A172 (cell line): ENCODE measurements around the gene RPTOR. TPM values are rescaled to one million over a fixed set of nuclear protein-coding genes. Genes with fewer than 3 reads are reported as not detected.
"Not testable (repeated sequence)": the region's sequence is repeated elsewhere in the genome, so short reads cannot be mapped to it uniquely, and the experiment has no call there.

ENCODE experiments used
- DNase-seq: peaks from one replicate; pipeline ENCODE4 v3.0.0-alpha.2; 2015; ENCODE audit warnings: low spot score
- total RNA-seq: library from RNA; depleted of rRNA; stranded (reverse); fragments of >200 nt; shearing (Covaris generic); gene quantifications from 2 replicates; pipeline ENCODE4 v1.2.3, GENCODE V29; 2014

Gene RPTOR
- total RNA-seq, 1 experiment from 2014 or later: 20.7 TPM

DNA sequence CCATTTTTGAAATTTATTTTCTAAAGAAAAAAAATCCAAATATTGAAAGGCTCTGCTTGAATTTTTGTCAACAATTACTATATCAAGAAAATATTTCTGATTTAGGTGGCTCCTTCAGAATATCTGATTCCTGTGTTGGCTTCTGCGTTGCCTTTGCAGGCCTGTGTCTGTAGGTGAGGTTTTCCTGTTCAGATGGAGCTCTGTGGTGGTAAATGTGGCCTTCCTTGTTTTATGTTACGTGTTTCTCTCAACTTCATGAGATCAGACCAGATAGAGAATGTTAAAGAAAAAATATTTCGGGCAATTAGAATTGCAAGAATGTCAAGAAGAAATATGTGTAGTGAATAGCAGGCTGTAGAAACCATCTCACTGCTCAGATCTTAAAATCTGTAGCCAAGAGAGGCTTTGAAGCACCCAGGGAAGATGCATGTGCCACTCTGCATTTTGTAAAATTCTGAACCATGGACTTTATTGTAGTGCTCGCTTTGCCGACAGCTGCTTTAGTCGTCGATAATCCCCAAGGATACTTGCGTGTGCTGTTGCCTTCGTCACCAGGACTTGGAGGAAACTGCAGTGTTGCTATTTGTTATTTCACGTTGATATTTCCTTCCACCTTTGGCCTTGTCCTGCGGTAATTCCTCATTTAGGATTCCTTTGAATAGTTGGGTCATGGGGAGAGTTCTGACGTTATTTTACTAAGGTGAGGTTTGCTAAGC is 69.9 kb downstream of the RPTOR start:
- no peak for DNase-seq

DNA sequence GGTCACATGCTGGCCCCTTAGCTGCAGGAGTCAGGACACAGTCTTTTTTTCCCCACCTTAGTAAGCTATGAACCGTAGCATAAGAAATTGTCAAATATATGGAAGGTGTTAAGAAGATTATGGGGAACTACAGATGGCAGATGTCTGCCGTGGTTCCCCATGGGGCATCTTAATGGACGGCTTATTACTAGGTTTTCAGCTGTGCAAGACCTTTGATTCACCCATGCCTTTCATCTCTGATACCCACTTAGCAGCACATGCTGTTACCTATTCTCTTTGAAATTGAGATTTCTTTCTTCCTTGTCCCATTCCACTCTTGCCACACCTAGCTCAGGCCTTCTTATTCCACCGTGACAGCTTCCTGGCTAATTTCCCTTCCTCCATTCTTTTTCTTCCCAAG is 70.7 kb downstream of the RPTOR start:
- no peak for DNase-seq

GRCh38 chr17:80616705-80617104 is 72.1 kb downstream of the RPTOR start:
- no peak for DNase-seq

DNA sequence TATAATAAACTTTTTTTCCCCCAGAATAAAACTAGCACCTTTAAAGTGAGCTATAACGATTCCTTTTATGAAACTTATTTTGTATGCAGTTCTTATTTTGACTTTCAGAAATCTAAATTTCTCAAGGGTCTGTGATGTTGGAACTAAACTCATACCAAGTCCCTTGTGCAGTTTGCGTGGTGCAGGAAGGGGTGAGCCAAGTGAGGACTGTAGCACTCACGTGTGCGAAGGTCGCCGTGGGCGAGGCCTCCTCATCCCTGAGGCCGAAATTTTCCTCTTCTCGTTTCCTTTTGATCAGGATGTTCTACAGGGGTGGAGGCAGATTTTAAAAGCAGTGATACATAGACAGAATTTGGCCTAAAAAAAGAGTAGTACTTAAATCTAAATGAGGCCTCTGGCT is 73.7 kb downstream of the RPTOR start:
- no peak for DNase-seq

DNA sequence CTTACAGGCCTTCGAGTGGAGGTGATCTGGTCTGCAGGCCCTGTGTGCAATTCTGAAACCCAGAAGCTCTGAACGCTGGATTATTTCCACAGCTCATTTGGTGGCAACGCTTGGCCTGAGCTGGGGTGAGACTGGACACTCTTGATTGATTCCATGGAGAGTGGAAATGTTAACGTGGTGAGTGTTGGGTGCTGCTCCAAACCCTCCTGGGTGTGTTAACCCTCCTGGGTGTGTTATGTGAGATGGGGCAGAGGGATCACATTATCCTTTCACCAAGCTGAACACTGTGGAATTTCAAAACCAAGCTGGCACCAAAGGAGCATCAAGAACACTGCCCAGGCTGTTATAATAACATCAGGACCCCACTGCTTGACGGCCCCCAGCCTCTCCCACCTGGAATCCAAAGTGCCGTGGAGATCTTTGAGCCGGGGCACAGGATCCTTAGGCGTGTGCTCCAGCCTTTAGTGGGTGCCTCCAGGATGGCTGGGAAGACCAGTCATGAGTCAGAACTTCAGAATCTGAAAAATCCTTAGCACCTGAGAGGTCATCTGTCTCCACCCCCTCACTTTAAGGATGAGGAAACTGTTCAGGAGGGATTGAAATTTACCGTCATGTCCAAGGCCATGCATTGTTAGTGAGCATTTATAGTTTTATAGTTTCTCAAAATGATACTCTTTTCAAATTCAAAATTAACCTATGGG is 75.0 kb downstream of the RPTOR start:
- peak; percentile 81 for DNase-seq

DNA sequence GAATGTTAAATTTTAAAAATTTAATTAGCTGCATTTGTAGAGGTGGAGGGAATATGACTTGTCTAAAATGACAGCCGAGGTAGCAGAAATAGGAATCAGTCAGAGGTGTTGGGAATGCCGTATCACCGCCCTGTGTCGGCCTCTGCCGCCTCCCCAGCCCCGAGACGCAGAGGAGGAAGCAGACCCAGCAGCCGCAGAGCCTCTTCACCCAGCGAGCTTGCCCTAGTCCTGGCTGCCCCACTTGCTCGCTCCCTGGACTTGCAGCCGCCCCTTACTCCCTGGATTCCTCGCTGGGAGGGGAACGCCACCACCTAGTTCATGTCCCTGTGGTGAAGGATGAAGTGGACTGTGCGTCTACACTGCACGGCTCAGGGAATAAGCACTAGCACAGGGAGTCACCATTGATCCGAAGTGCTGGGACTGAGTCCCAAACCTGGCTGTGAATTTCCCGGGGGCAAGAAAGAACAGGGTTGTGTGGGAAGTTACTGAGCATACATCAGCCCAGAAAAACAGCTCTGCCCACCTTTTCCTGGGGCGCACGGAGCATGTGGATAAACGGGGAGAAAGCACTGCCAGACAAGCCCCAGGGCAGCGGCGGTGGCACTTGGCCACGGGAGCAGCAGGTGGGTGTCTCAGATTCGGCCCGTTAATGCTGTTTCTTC is 76.8 kb downstream of the RPTOR start:
- no peak for DNase-seq

- DNase-seq: no peak
Observed at GRCh38 chr17:80621997-80622357, 77.3 kb downstream of the RPTOR start.

DNA sequence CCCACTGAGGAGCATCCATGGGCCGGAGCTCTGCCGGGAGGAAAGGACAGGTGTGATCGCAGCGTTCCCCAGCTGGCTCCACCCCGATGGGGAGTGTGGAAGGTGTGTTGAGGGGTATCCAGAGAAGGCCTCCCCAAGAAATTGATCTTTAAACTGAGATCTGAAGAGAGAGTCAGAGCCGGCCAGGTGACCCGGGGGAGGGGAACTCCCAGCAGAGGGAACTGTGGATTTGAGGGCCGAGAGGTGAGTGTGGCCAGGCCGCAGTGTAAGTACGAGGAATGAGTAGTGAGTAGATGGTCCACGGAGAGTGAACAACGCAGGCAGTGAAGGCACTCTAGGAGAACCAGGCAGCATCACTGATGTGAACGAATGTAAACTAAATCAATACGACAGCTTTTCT is 80.2 kb downstream of the RPTOR start:
- no peak for DNase-seq

- DNase-seq: peak; percentile 47
Observed at GRCh38 chr17:80625627-80626026, 81.0 kb downstream of the RPTOR start.

DNA sequence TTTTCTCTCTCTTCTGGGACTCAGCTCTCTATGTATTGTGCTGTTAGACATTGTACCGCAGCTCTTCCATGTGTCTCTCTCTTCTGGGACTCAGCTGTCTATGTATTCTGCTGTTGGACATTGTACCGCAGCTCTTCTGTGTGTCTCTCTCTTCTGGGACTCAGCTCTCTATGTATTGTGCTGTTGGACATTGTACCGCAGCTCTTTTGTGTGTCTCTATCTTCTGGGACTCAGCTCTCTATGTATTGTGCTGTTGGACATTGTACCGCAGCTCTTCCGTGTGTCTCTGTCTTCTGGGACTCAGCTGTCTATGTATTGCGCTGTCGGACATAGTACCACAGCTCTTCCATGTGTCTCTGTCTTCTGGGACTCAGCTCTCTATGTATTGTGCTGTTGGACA is 84.2 kb downstream of the RPTOR start:
- DNase-seq: not testable (repeated sequence)

DNA sequence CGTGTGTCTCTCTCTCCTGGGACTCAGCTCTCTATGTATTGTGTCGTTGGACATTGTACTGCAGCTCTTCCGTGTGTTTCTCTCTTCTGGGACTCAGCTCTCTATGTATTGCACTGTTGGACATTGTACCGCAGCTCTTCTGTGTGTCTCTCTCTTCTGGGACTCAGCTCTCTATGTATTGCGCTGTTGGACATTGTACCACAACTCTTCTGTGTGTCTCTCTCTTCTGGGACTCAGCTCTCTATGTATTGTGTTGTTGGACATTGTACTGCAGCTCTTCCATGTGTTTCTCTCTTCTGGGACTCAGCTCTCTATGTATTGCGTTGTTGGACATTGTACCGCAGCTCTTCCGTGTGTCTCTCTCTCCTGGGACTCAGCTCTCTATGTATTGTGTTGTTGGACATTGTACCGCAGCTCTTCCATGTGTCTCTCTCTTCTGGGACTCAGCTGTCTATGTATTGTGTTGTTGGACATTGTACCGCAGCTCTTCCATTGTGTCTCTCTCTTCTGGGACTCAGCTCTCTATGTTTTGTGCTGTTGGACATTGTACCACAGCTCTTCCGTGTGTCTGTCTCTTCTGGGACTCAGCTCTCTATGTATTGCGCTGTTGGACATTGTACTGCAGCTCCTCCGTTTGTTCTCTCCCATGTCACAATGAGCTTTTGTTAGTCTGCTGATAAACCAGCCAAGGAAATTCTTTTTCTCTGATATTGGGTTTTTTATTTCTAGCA is 84.8 kb downstream of the RPTOR start:
- DNase-seq: no peak

DNA sequence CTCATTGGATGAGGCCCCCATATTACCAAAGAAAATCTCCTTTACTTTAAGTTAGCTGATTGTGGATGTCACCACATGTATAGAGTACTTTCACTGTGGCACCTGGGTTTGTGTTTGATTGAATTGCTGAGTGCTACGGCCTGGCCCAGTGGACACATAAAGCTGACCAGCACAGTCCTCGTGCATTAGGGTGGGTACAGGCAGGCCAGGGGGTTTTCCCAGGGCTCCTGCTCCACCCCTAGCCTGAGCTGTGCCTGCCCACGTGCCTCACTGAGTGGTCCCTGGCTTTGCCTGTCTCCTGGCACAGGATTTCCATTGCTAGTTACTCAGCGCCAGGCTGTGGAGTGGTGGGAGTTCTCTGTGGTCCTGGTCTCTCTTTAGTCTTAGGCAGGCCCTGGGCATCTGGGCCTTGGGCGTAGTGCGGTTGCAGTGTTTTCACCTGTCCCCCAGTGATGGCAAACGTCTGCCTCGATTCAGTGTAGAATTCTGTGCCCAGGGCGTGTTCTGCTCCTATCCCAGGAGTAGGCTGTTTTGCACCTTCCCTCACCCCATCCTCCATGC is 86.0 kb downstream of the RPTOR start:
- no peak for DNase-seq

- no peak for DNase-seq
Observed at GRCh38 chr17:80631142-80632045, 86.8 kb downstream of the RPTOR start.

DNA sequence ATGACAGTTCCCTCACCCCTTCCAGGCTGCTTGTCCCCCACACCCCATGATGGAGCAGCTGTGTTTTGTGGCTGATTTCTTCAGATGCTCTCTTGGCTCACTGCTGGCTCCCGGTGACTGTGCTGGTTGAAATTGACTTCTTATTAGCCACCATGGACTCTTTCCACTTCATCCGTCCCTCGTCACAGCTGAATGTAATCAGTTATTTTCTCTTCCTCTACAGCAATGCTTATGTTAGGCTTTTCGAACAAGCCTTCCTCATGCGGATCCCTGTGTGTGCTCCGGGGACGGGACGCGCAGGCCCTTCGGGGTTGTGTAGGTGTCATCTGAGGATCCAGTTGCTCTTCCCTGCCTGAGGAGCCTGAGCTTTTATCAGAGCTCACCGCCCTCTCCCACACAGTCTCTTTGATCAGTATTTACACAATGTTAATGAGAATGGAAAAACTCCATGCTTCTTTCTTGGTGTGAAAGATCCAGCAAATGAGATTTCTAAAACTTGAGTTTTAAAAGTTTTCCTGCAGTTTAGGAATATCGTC is 87.5 kb downstream of the RPTOR start:
- DNase-seq: no peak

DNA sequence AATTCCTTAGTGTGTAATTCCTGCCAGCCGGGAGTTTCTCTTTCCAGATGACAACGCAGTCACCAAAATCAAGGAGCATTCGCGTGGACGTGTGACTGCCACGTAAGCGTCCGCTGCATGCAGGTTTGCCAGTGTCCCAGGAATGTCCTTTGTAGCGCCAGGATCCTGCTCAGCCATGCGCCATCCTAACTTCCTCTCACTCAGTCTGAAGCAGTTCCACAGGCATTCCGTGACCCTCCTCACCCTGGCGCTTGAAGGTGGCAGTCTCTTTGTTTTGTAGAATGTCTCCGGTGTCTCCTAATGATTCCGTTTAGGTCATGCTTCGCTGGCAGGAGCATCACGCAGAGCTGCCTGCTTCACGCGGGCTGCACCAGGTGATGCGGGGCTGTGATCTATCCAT is 88.6 kb downstream of the RPTOR start:
- DNase-seq: no peak

DNA sequence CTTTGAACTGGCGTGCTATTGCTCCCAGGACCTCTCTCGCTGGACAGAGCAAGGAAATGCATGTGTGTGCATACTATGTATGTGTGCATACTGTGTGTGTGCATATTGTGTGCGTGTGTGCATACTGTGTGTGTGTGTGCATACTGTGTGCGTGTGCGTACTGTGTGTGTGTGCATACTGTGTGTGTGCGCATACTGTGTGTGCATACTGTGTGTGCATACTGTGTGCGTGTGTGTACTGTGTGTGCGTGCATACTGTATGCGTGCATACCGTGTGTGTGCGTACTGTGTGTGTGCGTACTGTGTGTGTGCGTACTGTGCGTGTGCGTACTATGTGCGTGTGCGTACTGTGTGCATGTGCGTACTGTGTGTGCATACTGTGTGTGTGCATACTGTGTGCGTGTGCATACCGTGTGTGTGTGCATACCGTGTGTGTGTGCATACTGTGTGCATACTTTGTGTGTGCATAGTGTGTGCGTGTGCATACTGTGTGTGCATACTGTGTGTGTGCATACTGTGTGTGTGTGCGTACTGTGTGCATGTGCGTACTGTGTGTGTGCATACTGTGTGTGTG is 89.4 kb downstream of the RPTOR start:
- no peak for DNase-seq

DNA sequence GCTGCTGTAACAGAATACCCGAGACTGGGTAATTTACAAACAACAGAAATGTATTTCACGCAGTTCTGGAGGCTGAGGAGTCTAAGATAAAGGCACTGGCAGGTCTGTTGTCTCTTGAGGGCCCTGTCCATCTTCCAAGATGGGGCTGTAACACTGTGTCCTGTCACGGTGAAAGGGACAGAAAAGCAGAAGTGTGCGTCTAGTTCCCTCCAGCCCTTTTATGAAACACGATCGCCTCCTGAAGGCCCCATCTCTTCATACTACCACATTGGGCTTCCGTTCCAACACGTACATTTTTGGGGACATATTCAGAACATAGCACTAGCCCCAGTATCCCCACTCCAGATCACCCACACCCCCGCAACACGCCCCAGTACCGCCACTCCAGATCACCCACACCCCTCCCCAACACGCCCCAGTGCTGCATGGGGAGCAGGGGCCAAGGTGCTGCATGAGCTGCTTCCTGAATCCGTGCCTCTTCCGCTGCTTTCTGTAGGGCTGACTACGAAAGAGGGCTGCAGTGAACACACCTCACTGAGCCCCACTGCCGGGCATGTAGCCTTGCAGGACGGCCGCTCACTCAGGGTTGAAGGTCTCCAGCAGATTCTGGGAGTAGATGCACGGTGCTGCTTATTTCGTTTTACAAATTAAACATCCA is 91.9 kb downstream of the RPTOR start:
- no peak for DNase-seq

DNA sequence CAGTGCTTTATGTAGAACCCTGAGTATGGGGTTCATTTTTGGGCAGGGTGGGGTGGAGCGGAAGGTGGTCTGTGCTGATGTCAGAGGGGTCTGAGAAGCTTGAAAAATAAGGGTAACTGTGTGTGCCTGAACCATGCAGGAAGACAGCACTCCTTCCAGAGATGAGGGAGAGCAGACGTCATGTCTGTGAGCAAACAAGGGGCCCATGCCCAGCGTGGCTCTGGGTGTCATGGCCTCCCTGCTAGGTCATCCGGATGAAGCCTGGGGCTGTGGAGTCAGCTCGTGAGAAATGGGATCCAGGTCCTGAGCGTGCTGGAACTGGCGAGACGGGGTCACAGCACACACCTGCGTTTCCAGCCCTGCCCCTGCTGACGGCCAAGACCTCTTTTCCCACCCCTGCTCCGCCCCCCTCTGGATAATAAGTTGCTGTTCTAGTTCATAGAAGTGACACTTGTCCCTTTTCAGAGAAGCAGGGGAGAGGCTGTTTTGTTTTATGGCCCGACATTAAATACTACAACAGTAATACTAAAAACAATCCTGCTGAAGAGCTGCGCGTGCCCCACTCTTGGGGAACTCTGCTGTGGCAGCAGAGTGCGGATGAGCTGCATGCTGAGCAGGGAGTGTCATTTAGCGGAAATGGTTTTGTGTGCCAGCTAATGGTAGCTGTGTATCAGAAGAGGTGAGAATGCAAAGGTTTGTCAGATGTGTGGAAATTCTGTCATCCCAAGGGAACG is 92.6 kb downstream of the RPTOR start:
- no peak for DNase-seq

DNA sequence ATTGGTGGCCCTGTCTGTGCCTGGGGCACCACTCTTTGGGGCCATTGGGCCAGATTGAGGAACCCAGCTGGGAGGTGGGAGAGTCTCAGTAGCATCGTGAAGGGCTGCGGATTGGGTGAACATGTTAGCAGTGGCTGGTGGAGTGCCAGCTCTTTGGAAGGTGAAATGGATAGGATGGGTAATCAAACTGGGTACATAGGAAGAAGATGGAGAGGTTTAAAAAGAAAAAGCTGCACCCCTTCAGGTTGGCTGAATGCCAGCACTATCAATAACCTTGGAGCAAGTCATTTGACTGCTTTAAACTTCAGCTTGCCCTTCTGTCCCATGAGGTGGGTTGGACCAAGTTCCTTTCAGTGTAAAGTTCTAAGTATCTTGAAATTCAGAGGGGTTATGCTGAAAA is 95.0 kb downstream of the RPTOR start:
- no peak for DNase-seq
